GM20000 (cell line): ENCODE data around the gene TKTL1.

ENCODE experiments used
- DNase-seq: peaks from one replicate; pipeline ENCODE4 v3.0.0; 2012; ENCODE audit warnings: low spot score
- CTCF ChIP-seq: IDR thresholded peaks from 2 replicates; pipeline ENCODE4 v1.5.1; 2012; ENCODE audit warnings: mild to moderate bottlenecking, control low read depth; ENCODE audit errors: extremely low read depth, missing control alignments

The TKTL1 gene

GRCh38 chrX:154363706-154364439 lies 68.3 kb downstream of the TKTL1 start:
- DNase-seq: no peak
- no peak for TF ChIP-seq CTCF

GRCh38 chrX:154365052-154365600 lies 69.5 kb downstream of the TKTL1 start:
- no peak for DNase-seq
- no peak for TF ChIP-seq CTCF

GRCh38 chrX:154365997-154366665 lies 70.5 kb downstream of the TKTL1 start:
- TF ChIP-seq CTCF: no peak
- no peak for DNase-seq

- no peak for DNase-seq
- no peak for TF ChIP-seq CTCF
Observed at GRCh38 chrX:154366666-154367055, 71.1 kb downstream of the TKTL1 start.

GRCh38 chrX:154367474-154368308 lies 72.1 kb downstream of the TKTL1 start:
- no peak for TF ChIP-seq CTCF
- DNase-seq: no peak

- TF ChIP-seq CTCF: no peak
- peak; percentile 68 for DNase-seq
Observed at GRCh38 chrX:154368630-154369448, 73.2 kb downstream of the TKTL1 start.
